Calu3 (cell line): ENCODE results near the gene PLCG1. TPM values are rescaled to one million over a fixed set of nuclear protein-coding genes. Genes with fewer than 3 reads are reported as not detected.

Experiments used
- BruUV-seq: library from RNA; stranded (reverse); fragments of 400-500 nt; replicated peaks from 2 replicates; lab custom pipeline; 2021; lab: Mats Ljungman, UMichigan
- CTCF ChIA-PET: fragments of 300-600 bp; sonication (Branson Sonifier 250); formaldehyde crosslinking; loops from one replicate; lab custom pipeline; 2022; ENCODE audit warnings: antibody characterized with exemption; lab: Charles Lee
- DNase-seq: peaks from one replicate; pipeline ENCODE4 v3.0.0; 2022
- H3K27ac Mint-ChIP-seq: one replicate; pipeline ENCODE4 v1.8.0; 2022; ENCODE audit warnings: mixed read lengths; ENCODE audit not compliant: unreplicated experiment
- H3K27me3 Mint-ChIP-seq: one replicate; pipeline ENCODE4 v1.8.0; 2022; ENCODE audit warnings: mixed read lengths; ENCODE audit not compliant: unreplicated experiment
- H3K36me3 Mint-ChIP-seq: one replicate; pipeline ENCODE4 v1.8.0; 2022; ENCODE audit warnings: mild to moderate bottlenecking, moderate library complexity, mixed read lengths; ENCODE audit not compliant: insufficient read depth, unreplicated experiment
- H3K4me1 Mint-ChIP-seq: one replicate; pipeline ENCODE4 v1.8.0; 2022; ENCODE audit warnings: mild to moderate bottlenecking, low read depth, mixed read lengths; ENCODE audit not compliant: unreplicated experiment
- H3K4me3 Mint-ChIP-seq: one replicate; pipeline ENCODE4 v1.8.0; 2022; ENCODE audit warnings: mild to moderate bottlenecking, low read depth, moderate library complexity, mixed read lengths; ENCODE audit not compliant: unreplicated experiment
- H3K9me3 Mint-ChIP-seq: one replicate; pipeline ENCODE4 v1.8.0; 2022; ENCODE audit warnings: low read depth, mixed read lengths; ENCODE audit not compliant: unreplicated experiment
- CTCF ChIP-seq: fragments of 200-600 bp; IDR thresholded peaks from one replicate; pipeline ENCODE4 v1.8.0; 2022; ENCODE audit warnings: antibody characterized with exemption; ENCODE audit not compliant: unreplicated experiment
- intact Hi-C: fragments of 100-400 bp; cut with micrococcal nuclease; formaldehyde crosslinking; loops from one replicate; pipeline ENCODE4 v1.10.0; 2022; ENCODE audit not compliant: unreplicated experiment
- total RNA-seq: library from RNA; stranded (reverse); gene quantifications from 2 replicates; pipeline ENCODE4 v1.2.3, GENCODE V29; 2022

The PLCG1 gene
- total RNA-seq, 1 experiment from 2014 or later, result 127 TPM

DNA sequence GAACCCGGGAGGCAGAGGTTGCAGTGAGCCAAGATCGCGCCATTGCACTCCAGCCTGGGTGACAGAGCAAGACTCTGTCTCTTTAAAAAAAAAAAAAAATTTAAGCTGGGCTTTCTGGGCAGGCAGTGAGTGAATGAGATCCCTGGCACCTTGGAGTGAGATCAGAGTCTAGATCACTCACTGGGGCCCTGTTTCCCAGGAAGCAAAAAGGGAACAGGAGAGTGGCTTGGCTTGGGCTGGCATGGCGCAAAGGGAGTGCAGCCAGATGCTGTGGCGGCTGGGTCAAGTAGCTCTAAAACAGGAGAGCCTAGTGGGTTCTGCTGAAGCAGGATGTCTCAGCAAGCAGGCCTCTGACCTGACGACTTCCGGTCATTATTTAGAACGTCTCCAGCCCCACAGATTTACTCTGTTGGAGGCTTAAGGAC is 10.4 kb downstream of the PLCG1 start:
- CTCF ChIA-PET, result no interaction called here

DNA sequence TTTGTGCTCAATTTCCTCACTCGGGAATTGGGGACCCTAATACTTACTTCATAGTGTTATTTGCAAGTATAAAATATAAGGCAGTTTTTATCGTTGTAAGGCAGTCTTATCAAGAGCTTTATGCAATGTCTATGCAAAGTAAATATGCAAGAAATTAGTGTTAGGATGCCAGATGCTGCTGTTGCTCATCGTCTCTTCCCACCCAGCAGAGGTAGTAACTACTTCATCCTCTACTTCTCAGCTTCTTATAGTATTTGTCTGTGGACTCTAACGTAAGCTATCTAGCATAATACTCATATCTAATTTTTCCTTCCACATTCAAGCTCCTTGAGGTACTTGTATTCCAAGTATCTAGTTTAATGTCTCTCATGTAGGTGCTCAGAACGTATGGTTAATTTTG is 11.6 kb downstream of the PLCG1 start:
- peaks cover 21% of the 10 kb centered on the region for H3K4me1 Mint-ChIP-seq
- TF ChIP-seq CTCF, result no peak
- no peak overlapping the region for H3K27ac Mint-ChIP-seq
- no TSS peak for BruUV-seq
- intact Hi-C loops, result no loop called here
- no peak overlapping the region for H3K4me3 Mint-ChIP-seq
- DNase-seq, result no peak
- no peaks in the 10 kb centered on the region for H3K36me3 Mint-ChIP-seq
- CTCF ChIA-PET, result interaction anchor here (1.0 to 1.5 kb wide), 3 partner anchors 14 to 69 kb away, joined by 3 to 4 read pairs (median 3); no protein-coding TSS in a partner anchor
- H3K27me3 Mint-ChIP-seq, result no peaks in the 10 kb centered on the region
- H3K9me3 Mint-ChIP-seq, result peaks cover 5% of the 10 kb centered on the region

More for the DNA sequence above, 10.4 kb downstream of the PLCG1 start:
- Mint-ChIP-seq H3K27ac (no peak overlapping the region), H3K4me3 (no peak overlapping the region), H3K4me1 (peaks cover 21% of the 10 kb centered on the region), H3K36me3 (no peaks in the 10 kb centered on the region), H3K9me3 (peaks cover 5% of the 10 kb centered on the region), H3K27me3 (no peaks in the 10 kb centered on the region)
- intact Hi-C loops, result no loop called here
- no TSS peak for BruUV-seq
- TF ChIP-seq CTCF, result no peak
- no peak for DNase-seq

GRCh38 chr20:41150664-41151063 is 13.3 kb downstream of the PLCG1 start:
- intact Hi-C loops, result no loop called here
- Mint-ChIP-seq H3K4me1 (peaks cover 21% of the 10 kb centered on the region), H3K9me3 (peaks cover 5% of the 10 kb centered on the region), H3K36me3 (no peaks in the 10 kb centered on the region), H3K4me3 (no peak overlapping the region), H3K27ac (no peak overlapping the region), H3K27me3 (no peaks in the 10 kb centered on the region)
- DNase-seq, result no peak
- CTCF ChIA-PET, result interaction anchor here (0.8 to 1.0 kb wide), 2 partner anchors 14 to 190 kb away, joined by 3 read pairs; partner anchors contain the start of gene LPIN3
- TF ChIP-seq CTCF, result no peak
- no TSS peak for BruUV-seq

GRCh38 chr20:41151134-41151869 is 14.0 kb downstream of the PLCG1 start:
- no peak overlapping the region for H3K4me3 Mint-ChIP-seq
- DNase-seq, result no peak
- H3K4me1 Mint-ChIP-seq, result peaks cover 21% of the 10 kb centered on the region
- H3K27ac Mint-ChIP-seq, result no peak overlapping the region
- H3K36me3 Mint-ChIP-seq, result no peaks in the 10 kb centered on the region
- intact Hi-C loops, result no loop called here
- H3K27me3 Mint-ChIP-seq, result no peaks in the 10 kb centered on the region
- TF ChIP-seq CTCF, result no peak
- H3K9me3 Mint-ChIP-seq, result peaks cover 5% of the 10 kb centered on the region
- no TSS peak for BruUV-seq
- CTCF ChIA-PET, result interaction anchor here (0.7 to 1.0 kb wide), 3 partner anchors 15 to 638 kb away, joined by 3 to 6 read pairs (median 3); partner anchors contain the start of gene LPIN3
